Measurements from ENCODE around the gene ATF6. TPM values are rescaled to one million over a fixed set of nuclear protein-coding genes. Genes with fewer than 3 reads are reported as not detected.

ATF6 gene
- total and polyA plus RNA-seq, 8 donors: 3.4 to 54.3 (median 13.5) TPM

DNA sequence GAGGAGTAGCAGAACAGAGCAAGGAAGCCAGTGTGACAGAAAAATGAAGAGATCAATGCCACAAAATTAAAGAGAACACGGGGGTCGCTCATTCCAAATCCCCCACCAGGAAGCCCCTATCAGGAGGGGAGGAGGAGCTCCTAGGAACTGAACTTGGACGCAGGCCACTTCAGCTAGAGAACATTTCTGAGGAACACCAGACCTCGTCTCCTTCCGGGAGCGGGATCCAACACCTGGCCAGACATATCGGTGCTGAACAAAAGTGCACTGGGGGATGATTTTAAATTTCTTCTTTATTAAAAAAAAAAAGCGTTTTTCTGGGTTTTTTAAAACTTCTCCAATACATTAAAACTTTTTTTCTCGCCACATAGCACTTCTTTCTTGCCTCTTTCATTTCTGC, 216.8 kb downstream of the ATF6 start:
- Histone ChIP-seq H3K36me3 (no peaks in the 10 kb centered on the region), H3K4me3 (no peak overlapping the region), H3K27me3 (no peaks in the 10 kb centered on the region), H3K9me3 (peaks cover 0 to 13% (median 11%) of the 10 kb centered on the region in 4 donors), H3K27ac (no peak overlapping the region), H3K4me1 (no peaks in the 10 kb centered on the region)
- whole genome bisulfite sequencing, 5 donors: 74 to 92% (median 83%) methylated on average over 9 of the region's 9 CpGs
- TF ChIP-seq POLR2A (IDR thresholded peaks at IDR 0.05) (no peak), POLR2AphosphoS5 (IDR thresholded peaks at IDR 0.05) (no peak), EP300 (IDR thresholded peaks at IDR 0.05) (no peak)
- TF ChIP-seq, protein P1, sequence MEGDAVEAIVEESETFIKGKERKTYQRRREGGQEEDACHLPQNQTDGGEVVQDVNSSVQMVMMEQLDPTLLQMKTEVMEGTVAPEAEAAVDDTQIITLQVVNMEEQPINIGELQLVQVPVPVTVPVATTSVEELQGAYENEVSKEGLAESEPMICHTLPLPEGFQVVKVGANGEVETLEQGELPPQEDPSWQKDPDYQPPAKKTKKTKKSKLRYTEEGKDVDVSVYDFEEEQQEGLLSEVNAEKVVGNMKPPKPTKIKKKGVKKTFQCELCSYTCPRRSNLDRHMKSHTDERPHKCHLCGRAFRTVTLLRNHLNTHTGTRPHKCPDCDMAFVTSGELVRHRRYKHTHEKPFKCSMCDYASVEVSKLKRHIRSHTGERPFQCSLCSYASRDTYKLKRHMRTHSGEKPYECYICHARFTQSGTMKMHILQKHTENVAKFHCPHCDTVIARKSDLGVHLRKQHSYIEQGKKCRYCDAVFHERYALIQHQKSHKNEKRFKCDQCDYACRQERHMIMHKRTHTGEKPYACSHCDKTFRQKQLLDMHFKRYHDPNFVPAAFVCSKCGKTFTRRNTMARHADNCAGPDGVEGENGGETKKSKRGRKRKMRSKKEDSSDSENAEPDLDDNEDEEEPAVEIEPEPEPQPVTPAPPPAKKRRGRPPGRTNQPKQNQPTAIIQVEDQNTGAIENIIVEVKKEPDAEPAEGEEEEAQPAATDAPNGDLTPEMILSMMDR (IDR thresholded peaks at IDR 0.05): no peak
- DNase-seq: peak in 1 of 2 donors; percentile 45
- intact Hi-C loops (cut with DNase I; ENCODE audit: low total_unique reads): no loop called here

DNA sequence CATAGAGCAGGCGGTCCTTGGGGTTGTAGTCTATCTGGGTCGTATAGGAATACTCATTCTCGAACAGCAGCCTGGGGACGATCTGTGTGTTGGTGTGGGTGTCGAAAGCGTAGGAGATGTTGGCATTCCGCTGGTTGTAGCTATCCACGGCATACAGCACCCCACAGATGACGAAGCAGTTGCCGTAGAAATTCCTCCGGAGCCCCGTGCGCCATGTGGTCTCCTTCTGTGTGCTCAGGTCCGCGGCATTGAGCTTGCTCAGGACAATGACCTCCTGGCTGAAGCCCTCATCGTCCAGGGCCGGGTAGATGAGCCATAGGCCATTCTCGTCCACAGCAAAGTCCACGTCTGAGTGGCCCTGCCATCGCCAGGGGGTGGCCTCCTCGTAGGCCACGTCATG, 217.6 kb downstream of the ATF6 start:
- TF ChIP-seq POLR2A (IDR thresholded peaks at IDR 0.05): no peak
- intact Hi-C loops (cut with DNase I; ENCODE audit: low total_unique reads): no loop called here
- WGBS, 5 donors: 93 to 94% (median 94%) methylated on average over 18 to 22 of the region's 22 CpGs
- no peak for DNase-seq
- no peaks in the 10 kb centered on the region for H3K4me1 ChIP-seq
- peaks cover 0 to 18% (median 12%) of the 10 kb centered on the region in 4 donors for H3K9me3 ChIP-seq
- H3K27me3 ChIP-seq: no peaks in the 10 kb centered on the region
- H3K27ac ChIP-seq: no peak overlapping the region
- no peak overlapping the region for H3K4me3 ChIP-seq
- no peaks in the 10 kb centered on the region for H3K36me3 ChIP-seq

DNA sequence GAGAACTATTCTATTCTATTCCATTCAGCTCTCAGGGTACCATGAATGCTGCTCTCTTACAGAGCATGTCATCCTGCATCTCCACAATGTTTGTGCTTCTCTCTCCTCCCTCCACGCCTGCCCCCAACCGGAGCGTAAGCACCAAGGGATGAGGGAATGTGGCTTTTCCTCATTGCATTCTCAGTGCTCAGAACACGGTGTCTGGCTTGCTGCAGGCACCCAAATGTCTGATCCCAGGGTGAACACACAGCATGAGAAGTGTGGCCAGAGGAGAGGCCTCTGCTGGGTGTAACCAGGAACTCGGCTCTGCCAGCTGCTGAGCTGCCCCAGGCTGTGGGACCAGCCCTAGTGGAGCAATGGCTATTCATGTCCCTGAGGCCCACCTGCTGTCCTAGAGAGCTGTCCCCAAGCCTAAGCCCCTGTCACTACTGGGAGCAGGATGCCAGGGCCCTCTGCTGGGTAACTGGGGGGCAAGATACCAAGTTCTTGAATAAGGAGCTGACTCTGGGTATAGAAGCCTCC, 219.2 kb downstream of the ATF6 start:
- Histone ChIP-seq H3K4me1 (peaks cover 0 to 8% (median 0%) of the 10 kb centered on the region in 4 donors), H3K36me3 (no peaks in the 10 kb centered on the region), H3K27ac (no peak overlapping the region), H3K4me3 (no peak overlapping the region), H3K9me3 (peaks cover 0 to 18% (median 12%) of the 10 kb centered on the region in 4 donors), H3K27me3 (no peaks in the 10 kb centered on the region)
- no peak for DNase-seq
- 72 to 84% (median 74%) methylated on average over 4 to 5 of the region's 5 CpGs for whole genome bisulfite sequencing, 5 donors
- TF ChIP-seq EP300 (IDR thresholded peaks at IDR 0.05): no peak
- TF ChIP-seq, protein P1 (IDR thresholded peaks at IDR 0.05): no peak
- no peak for TF ChIP-seq POLR2AphosphoS5 (IDR thresholded peaks at IDR 0.05)
- no peak for TF ChIP-seq POLR2A (IDR thresholded peaks at IDR 0.05)
- intact Hi-C loops (cut with DNase I; ENCODE audit: low total_unique reads): no loop called here

DNA sequence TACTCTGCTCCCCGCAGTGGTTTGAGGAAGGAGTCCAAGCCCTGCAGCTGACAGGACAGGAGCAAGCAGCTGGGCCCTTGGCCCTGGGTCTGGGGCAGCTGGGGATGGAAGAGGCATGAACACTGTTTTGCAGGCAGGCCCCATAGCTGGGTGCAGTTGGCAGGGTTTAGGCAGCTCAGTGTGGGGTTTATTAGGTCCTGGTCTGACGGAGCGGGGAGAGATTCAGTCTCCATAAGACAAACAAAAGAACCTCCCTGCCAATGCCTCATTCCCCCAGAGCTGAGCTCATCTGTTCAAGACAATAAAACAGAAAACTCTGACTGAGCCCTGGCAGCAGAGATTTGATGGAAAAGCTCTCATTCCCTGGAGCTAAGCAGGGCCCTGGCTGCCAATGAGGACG, 220.2 kb downstream of the ATF6 start:
- H3K9me3 ChIP-seq: peaks cover 0 to 18% (median 14%) of the 10 kb centered on the region in 4 donors
- WGBS, 5 donors: 50 to 77% (median 64%) methylated on average over 4 of the region's 4 CpGs
- no peaks in the 10 kb centered on the region for H3K27me3 ChIP-seq
- DNase-seq: peak in 1 of 2 donors; percentile 44
- H3K4me3 ChIP-seq: no peak overlapping the region
- H3K27ac ChIP-seq: no peak overlapping the region
- intact Hi-C loops (cut with DNase I; ENCODE audit: low total_unique reads): no loop called here
- TF ChIP-seq POLR2A (IDR thresholded peaks at IDR 0.05) (no peak), POLR2AphosphoS5 (IDR thresholded peaks at IDR 0.05) (no peak), EP300 (IDR thresholded peaks at IDR 0.05) (no peak)
- TF ChIP-seq, protein P1 (IDR thresholded peaks at IDR 0.05): no peak
- no peaks in the 10 kb centered on the region for H3K36me3 ChIP-seq
- peaks cover 0 to 8% (median 0%) of the 10 kb centered on the region in 4 donors for H3K4me1 ChIP-seq

DNA sequence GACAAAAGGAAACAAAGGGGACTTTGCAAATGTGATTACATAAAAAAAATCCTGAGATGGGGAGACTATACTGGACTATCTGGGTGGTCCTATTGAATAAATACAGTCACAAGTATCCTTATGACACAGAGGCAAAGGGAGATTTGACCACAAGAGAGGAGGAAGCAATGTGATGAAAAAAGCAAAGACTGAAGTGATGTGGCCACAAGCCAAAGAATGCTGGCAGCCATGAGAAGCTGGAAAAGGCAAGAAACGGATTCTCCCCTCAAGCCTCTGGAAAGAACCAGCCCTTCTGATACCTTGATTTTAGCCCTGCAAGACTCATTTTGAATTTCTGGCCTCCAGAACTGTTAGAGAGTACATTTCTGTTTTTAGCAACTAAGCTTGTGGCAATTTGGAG, 221.2 kb downstream of the ATF6 start:
- Histone ChIP-seq H3K27ac (no peak overlapping the region), H3K4me3 (no peak overlapping the region), H3K4me1 (peaks cover 0 to 8% (median 0%) of the 10 kb centered on the region in 4 donors), H3K27me3 (no peaks in the 10 kb centered on the region), H3K9me3 (peaks cover 0 to 22% (median 17%) of the 10 kb centered on the region in 4 donors), H3K36me3 (no peaks in the 10 kb centered on the region)
- WGBS, 5 donors: 45 to 75% (median 73%) methylated on average over 1 of the region's 1 CpG
- TF ChIP-seq POLR2AphosphoS5 (IDR thresholded peaks at IDR 0.05): no peak
- TF ChIP-seq, protein P1 (IDR thresholded peaks at IDR 0.05): no peak
- TF ChIP-seq POLR2A (IDR thresholded peaks at IDR 0.05): no peak
- no peak for TF ChIP-seq EP300 (IDR thresholded peaks at IDR 0.05)
- DNase-seq: no peak
- intact Hi-C loops (cut with DNase I; ENCODE audit: low total_unique reads): no loop called here
